ENCODE results near the gene PLPP7. TPM values are rescaled to one million over a fixed set of nuclear protein-coding genes. Genes with fewer than 3 reads are reported as not detected.

Gene PLPP7
- polyA plus RNA-seq, 1 donor from 2014 or later = 0.87 TPM

DNA sequence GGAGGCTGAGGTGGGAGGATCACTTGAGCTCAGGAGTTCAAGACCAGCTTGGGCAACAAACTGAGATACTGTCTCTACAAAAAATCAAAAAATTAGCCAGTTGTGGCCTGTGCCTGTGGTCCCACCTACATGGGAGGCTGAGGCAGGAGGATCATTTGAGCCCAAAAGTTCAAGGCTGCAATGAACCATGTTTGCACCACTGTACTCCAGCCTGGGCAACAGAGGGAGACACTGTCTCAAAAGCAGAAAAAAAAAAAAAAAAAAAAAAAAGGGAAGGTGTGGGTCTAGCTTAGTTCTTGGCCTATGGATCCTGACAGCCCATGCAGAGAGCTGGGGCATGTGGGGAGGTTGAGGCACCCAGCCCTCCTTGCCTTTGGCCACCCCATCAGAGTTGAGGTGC, 10.9 kb downstream of the PLPP7 start:
- Histone ChIP-seq H4K20me1 (ENCODE audit: insufficient read depth) (no peaks in the 10 kb centered on the region), H2AFZ (ENCODE audit: low read depth, low read length) (no peak overlapping the region), H3K4me2 (ENCODE audit: low read length) (no peak overlapping the region), H3K9me2 (ENCODE audit: insufficient read depth, low read length) (no peaks in the 10 kb centered on the region), H3F3A (ENCODE audit: insufficient read depth, low read length, poor library complexity, severe bottlenecking) (no peaks in the 10 kb centered on the region), H3K36me3 (ENCODE audit: insufficient read depth, low read length) (no peaks in the 10 kb centered on the region), H3K4me3 (ENCODE audit: low read length) (no peak overlapping the region), H3K79me2 (replicated peaks; ENCODE audit: insufficient read depth, low read length) (no peaks in the 10 kb centered on the region), H3K9me3 (ENCODE audit: low read length) (no peaks in the 10 kb centered on the region), H3K27ac (ENCODE audit: low read length) (no peak overlapping the region), H3K27me3 (ENCODE audit: insufficient read depth, low read depth, low read length) (no peaks in the 10 kb centered on the region), H3K9ac (ENCODE audit: low read length) (no peak overlapping the region)
- TF ChIP-seq EP300 (conservative IDR thresholded peaks at IDR 0.05; ENCODE audit: poor library complexity, severe bottlenecking) (no peak), MXI1 (conservative IDR thresholded peaks at IDR 0.05; ENCODE audit: poor library complexity, severe bottlenecking) (no peak), POLR2AphosphoS5 (IDR thresholded peaks at IDR 0.05) (no peak), EZH2 (IDR thresholded peaks at IDR 0.05; ENCODE audit: borderline replicate concordance, insufficient read depth, low read length, poor library complexity, severe bottlenecking) (no peak), TAF1 (IDR thresholded peaks at IDR 0.05; ENCODE audit: low read depth) (no peak), SMC3 (conservative IDR thresholded peaks at IDR 0.05; ENCODE audit: poor library complexity) (no peak), RAD21 (conservative IDR thresholded peaks at IDR 0.05) (no peak)
- TF ChIP-seq, protein P1, sequence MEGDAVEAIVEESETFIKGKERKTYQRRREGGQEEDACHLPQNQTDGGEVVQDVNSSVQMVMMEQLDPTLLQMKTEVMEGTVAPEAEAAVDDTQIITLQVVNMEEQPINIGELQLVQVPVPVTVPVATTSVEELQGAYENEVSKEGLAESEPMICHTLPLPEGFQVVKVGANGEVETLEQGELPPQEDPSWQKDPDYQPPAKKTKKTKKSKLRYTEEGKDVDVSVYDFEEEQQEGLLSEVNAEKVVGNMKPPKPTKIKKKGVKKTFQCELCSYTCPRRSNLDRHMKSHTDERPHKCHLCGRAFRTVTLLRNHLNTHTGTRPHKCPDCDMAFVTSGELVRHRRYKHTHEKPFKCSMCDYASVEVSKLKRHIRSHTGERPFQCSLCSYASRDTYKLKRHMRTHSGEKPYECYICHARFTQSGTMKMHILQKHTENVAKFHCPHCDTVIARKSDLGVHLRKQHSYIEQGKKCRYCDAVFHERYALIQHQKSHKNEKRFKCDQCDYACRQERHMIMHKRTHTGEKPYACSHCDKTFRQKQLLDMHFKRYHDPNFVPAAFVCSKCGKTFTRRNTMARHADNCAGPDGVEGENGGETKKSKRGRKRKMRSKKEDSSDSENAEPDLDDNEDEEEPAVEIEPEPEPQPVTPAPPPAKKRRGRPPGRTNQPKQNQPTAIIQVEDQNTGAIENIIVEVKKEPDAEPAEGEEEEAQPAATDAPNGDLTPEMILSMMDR (IDR thresholded peaks at IDR 0.05; ENCODE audit: poor library complexity, severe bottlenecking) = no peak
- TF ChIP-seq, protein P2, sequence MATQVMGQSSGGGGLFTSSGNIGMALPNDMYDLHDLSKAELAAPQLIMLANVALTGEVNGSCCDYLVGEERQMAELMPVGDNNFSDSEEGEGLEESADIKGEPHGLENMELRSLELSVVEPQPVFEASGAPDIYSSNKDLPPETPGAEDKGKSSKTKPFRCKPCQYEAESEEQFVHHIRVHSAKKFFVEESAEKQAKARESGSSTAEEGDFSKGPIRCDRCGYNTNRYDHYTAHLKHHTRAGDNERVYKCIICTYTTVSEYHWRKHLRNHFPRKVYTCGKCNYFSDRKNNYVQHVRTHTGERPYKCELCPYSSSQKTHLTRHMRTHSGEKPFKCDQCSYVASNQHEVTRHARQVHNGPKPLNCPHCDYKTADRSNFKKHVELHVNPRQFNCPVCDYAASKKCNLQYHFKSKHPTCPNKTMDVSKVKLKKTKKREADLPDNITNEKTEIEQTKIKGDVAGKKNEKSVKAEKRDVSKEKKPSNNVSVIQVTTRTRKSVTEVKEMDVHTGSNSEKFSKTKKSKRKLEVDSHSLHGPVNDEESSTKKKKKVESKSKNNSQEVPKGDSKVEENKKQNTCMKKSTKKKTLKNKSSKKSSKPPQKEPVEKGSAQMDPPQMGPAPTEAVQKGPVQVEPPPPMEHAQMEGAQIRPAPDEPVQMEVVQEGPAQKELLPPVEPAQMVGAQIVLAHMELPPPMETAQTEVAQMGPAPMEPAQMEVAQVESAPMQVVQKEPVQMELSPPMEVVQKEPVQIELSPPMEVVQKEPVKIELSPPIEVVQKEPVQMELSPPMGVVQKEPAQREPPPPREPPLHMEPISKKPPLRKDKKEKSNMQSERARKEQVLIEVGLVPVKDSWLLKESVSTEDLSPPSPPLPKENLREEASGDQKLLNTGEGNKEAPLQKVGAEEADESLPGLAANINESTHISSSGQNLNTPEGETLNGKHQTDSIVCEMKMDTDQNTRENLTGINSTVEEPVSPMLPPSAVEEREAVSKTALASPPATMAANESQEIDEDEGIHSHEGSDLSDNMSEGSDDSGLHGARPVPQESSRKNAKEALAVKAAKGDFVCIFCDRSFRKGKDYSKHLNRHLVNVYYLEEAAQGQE (IDR thresholded peaks at IDR 0.05; ENCODE audit: borderline replicate concordance) = no peak

DNA sequence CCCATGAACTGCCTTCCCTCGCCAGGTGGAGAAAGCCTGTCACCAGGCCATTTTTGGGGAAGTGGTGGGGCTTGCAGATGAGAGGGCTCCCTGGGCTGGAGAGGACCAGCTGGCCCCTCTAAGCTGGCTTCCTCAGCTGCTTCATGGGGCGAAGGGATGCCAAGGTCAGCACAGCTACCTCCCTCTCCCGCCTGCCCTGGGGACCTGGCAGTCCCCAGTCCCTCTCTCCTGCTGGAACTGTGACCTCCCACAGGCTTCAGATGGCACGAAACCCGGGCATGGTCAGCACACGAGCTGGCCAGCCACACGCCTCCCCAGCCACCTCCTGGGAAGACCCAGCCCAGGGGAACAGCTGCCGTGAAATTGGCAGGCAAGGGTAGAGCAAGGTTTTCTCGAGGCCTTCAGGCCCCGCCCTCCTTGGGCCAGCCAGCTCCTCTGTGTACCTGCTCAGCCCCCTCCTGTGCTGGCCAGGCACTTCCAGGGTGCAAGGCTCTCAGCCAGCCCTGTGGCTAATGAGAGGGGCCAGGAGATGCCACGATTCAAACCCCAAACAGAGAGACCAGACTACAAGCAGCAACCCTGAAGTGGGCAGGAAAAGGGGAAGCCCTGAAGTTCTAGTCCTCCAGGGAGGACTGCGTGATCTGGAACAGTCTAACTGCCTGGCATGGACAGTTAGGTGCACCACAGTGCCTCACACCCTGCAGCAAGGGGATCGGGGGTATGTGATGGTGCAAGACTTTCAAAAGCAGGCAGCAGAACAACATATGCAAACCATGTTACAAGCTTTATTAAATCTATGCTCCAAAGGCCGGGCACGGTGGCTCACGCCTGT, 12.9 kb downstream of the PLPP7 start:
- Histone ChIP-seq H3K79me2 (replicated peaks; ENCODE audit: insufficient read depth, low read length) (no peaks in the 10 kb centered on the region), H3K4me2 (ENCODE audit: low read length) (no peak overlapping the region), H3K9me3 (ENCODE audit: low read length) (no peaks in the 10 kb centered on the region), H3K9me2 (ENCODE audit: insufficient read depth, low read length) (no peaks in the 10 kb centered on the region), H3K36me3 (ENCODE audit: insufficient read depth, low read length) (no peaks in the 10 kb centered on the region), H3K27ac (ENCODE audit: low read length) (no peak overlapping the region), H3F3A (ENCODE audit: insufficient read depth, low read length, poor library complexity, severe bottlenecking) (no peaks in the 10 kb centered on the region), H3K27me3 (ENCODE audit: insufficient read depth, low read depth, low read length) (no peaks in the 10 kb centered on the region), H3K9ac (ENCODE audit: low read length) (no peak overlapping the region), H3K4me3 (ENCODE audit: low read length) (no peak overlapping the region), H2AFZ (ENCODE audit: low read depth, low read length) (no peak overlapping the region), H4K20me1 (ENCODE audit: insufficient read depth) (no peaks in the 10 kb centered on the region)
- TF ChIP-seq, protein P1 (IDR thresholded peaks at IDR 0.05; ENCODE audit: poor library complexity, severe bottlenecking) = no peak
- TF ChIP-seq EZH2 (IDR thresholded peaks at IDR 0.05; ENCODE audit: borderline replicate concordance, insufficient read depth, low read length, poor library complexity, severe bottlenecking) (no peak), EP300 (conservative IDR thresholded peaks at IDR 0.05; ENCODE audit: poor library complexity, severe bottlenecking) (no peak), RAD21 (conservative IDR thresholded peaks at IDR 0.05) (no peak), TAF1 (IDR thresholded peaks at IDR 0.05; ENCODE audit: low read depth) (no peak), MXI1 (conservative IDR thresholded peaks at IDR 0.05; ENCODE audit: poor library complexity, severe bottlenecking) (no peak), SMC3 (conservative IDR thresholded peaks at IDR 0.05; ENCODE audit: poor library complexity) (no peak), POLR2AphosphoS5 (IDR thresholded peaks at IDR 0.05) (no peak)
- TF ChIP-seq, protein P2 (IDR thresholded peaks at IDR 0.05; ENCODE audit: borderline replicate concordance) = no peak
